Measurements from ENCODE around the gene HACD2. TPM values are rescaled to one million over a fixed set of nuclear protein-coding genes. Genes with fewer than 3 reads are reported as not detected.

The HACD2 gene
- total RNA-seq, 1 experiment from 2014 or later: 97.7 TPM

DNA sequence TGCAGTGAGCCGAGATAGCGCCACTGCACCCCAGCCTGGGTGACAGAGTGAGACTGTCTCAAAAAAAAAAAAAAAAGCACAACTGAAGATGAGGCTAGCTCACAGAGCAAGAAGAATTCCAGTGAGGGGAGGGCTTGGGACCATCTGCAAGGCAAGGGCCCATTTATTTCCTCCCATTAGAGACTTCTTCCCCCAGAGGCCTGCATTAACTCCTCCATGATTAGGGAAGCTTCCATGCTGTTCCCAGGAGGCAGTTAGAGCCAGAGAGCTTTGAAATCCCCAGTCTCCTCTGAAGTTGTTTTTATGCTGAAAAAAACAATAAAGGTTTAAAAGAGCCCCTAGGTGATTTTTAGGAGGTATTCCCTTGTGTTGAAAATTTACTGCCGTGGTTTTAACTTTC, 81.7 kb downstream of the HACD2 start:
- TF ChIP-seq, protein P1, sequence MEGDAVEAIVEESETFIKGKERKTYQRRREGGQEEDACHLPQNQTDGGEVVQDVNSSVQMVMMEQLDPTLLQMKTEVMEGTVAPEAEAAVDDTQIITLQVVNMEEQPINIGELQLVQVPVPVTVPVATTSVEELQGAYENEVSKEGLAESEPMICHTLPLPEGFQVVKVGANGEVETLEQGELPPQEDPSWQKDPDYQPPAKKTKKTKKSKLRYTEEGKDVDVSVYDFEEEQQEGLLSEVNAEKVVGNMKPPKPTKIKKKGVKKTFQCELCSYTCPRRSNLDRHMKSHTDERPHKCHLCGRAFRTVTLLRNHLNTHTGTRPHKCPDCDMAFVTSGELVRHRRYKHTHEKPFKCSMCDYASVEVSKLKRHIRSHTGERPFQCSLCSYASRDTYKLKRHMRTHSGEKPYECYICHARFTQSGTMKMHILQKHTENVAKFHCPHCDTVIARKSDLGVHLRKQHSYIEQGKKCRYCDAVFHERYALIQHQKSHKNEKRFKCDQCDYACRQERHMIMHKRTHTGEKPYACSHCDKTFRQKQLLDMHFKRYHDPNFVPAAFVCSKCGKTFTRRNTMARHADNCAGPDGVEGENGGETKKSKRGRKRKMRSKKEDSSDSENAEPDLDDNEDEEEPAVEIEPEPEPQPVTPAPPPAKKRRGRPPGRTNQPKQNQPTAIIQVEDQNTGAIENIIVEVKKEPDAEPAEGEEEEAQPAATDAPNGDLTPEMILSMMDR (IDR thresholded peaks at IDR 0.05; ENCODE audit: unreplicated experiment): no peak
- POLR2A ChIA-PET: no interaction called here
- Mint-ChIP-seq H3K27me3 (ENCODE audit: insufficient read depth, unreplicated experiment) (no peaks in the 10 kb centered on the region), H3K4me1 (ENCODE audit: insufficient read depth, unreplicated experiment) (no peaks in the 10 kb centered on the region), H3K9me3 (ENCODE audit: unreplicated experiment) (no peaks in the 10 kb centered on the region), H3K36me3 (ENCODE audit: insufficient read depth, unreplicated experiment) (peaks cover 89% of the 10 kb centered on the region), H3K4me3 (ENCODE audit: unreplicated experiment) (no peak overlapping the region), H3K27ac (ENCODE audit: low read depth, unreplicated experiment) (no peak overlapping the region)
- intact Hi-C loops (cut with micrococcal nuclease): no loop called here
- no peak for DNase-seq (ENCODE audit: unreplicated experiment)
- CTCF ChIA-PET: interaction anchor here (1.1 kb wide), 1 partner anchor 45 kb away, joined by 3 read pairs; no protein-coding TSS in a partner anchor
- BruUV-seq (replicated peaks): no TSS peak

GRCh38 chr3:123499322-123499721, 85.5 kb downstream of the HACD2 start:
- POLR2A ChIA-PET: no interaction called here
- H3K9me3 Mint-ChIP-seq (ENCODE audit: unreplicated experiment): no peaks in the 10 kb centered on the region
- H3K27ac Mint-ChIP-seq (ENCODE audit: low read depth, unreplicated experiment): no peak overlapping the region
- CTCF ChIA-PET: interaction anchor here (1.7 kb wide), 1 partner anchor 170 kb away, joined by 7 read pairs; no protein-coding TSS in a partner anchor
- H3K27me3 Mint-ChIP-seq (ENCODE audit: insufficient read depth, unreplicated experiment): no peaks in the 10 kb centered on the region
- no peaks in the 10 kb centered on the region for H3K4me1 Mint-ChIP-seq (ENCODE audit: insufficient read depth, unreplicated experiment)
- no peak for DNase-seq (ENCODE audit: unreplicated experiment)
- H3K36me3 Mint-ChIP-seq (ENCODE audit: insufficient read depth, unreplicated experiment): peaks cover 98% of the 10 kb centered on the region
- BruUV-seq (replicated peaks): no TSS peak
- TF ChIP-seq, protein P1 (IDR thresholded peaks at IDR 0.05; ENCODE audit: unreplicated experiment): no peak
- H3K4me3 Mint-ChIP-seq (ENCODE audit: unreplicated experiment): no peak overlapping the region
- intact Hi-C loops (cut with micrococcal nuclease): no loop called here

GRCh38 chr3:123498761-123499160, 86.1 kb downstream of the HACD2 start:
- Mint-ChIP-seq H3K4me1 (ENCODE audit: insufficient read depth, unreplicated experiment) (no peaks in the 10 kb centered on the region), H3K27me3 (ENCODE audit: insufficient read depth, unreplicated experiment) (no peaks in the 10 kb centered on the region), H3K27ac (ENCODE audit: low read depth, unreplicated experiment) (no peak overlapping the region), H3K9me3 (ENCODE audit: unreplicated experiment) (no peaks in the 10 kb centered on the region), H3K36me3 (ENCODE audit: insufficient read depth, unreplicated experiment) (peaks cover 100% of the 10 kb centered on the region), H3K4me3 (ENCODE audit: unreplicated experiment) (no peak overlapping the region)
- POLR2A ChIA-PET: no interaction called here
- no peak for DNase-seq (ENCODE audit: unreplicated experiment)
- intact Hi-C loops (cut with micrococcal nuclease): no loop called here
- CTCF ChIA-PET: interaction anchor here (1.7 kb wide), 1 partner anchor 169 kb away, joined by 7 read pairs; no protein-coding TSS in a partner anchor
- BruUV-seq (replicated peaks): no TSS peak
- TF ChIP-seq, protein P1 (IDR thresholded peaks at IDR 0.05; ENCODE audit: unreplicated experiment): no peak

- POLR2A ChIA-PET: no interaction called here
- CTCF ChIA-PET: interaction anchor here (0.6 to 1.3 kb wide), 5 partner anchors 60 to 754 kb away, joined by 3 to 5 read pairs (median 3); no protein-coding TSS in a partner anchor
- Mint-ChIP-seq H3K27me3 (ENCODE audit: insufficient read depth, unreplicated experiment) (no peaks in the 10 kb centered on the region), H3K4me3 (ENCODE audit: unreplicated experiment) (no peak overlapping the region), H3K36me3 (ENCODE audit: insufficient read depth, unreplicated experiment) (peaks cover 98% of the 10 kb centered on the region), H3K9me3 (ENCODE audit: unreplicated experiment) (no peaks in the 10 kb centered on the region), H3K4me1 (ENCODE audit: insufficient read depth, unreplicated experiment) (no peaks in the 10 kb centered on the region), H3K27ac (ENCODE audit: low read depth, unreplicated experiment) (no peak overlapping the region)
- BruUV-seq (replicated peaks): TSS peak; percentile 19
- intact Hi-C loops (cut with micrococcal nuclease): no loop called here
- TF ChIP-seq, protein P1 (IDR thresholded peaks at IDR 0.05; ENCODE audit: unreplicated experiment): no peak
- no peak for DNase-seq (ENCODE audit: unreplicated experiment)
Measured at GRCh38 chr3:123493912-123494311, 90.9 kb downstream of the HACD2 start.

All from MCF 10A (cell line).